Right lobe of liver (tissue), 6 donors: Measurements from ENCODE around the gene POR. TPM values are rescaled to one million over a fixed set of nuclear protein-coding genes. Genes with fewer than 3 reads are reported as not detected.
A peak's percentile ranks its signal among the peaks of the same experiment; 100 is the strongest.

Experiments
- ATAC-seq, 4 donors: fragments of 200-7000 bp; cut with Tn5 transposase; one replicate each; pipeline ENCODE4 v1.9.1; 2020; ENCODE audit warnings: mild to moderate bottlenecking in 4 of 4, moderate library complexity in 4 of 4
- DNase-seq, 3 donors: peaks; one replicate each; pipeline ENCODE4 v3.0.0-alpha.2; 2020
- H3K27ac ChIP-seq, 3 donors: fragments of 200-600 bp; one replicate each; pipeline ENCODE4 v1.8.0; 2022
- H3K27me3 ChIP-seq, 2 donors: fragments of 200-600 bp; one replicate each; pipeline ENCODE4 v1.8.0; 2022
- H3K36me3 ChIP-seq, 4 donors: fragments of 200-600 bp; sonication (generic) in 1 of 4; one replicate each; pipeline versions ENCODE4 v1.5.1 to v1.8.0; 2017 to 2022; ENCODE audit warnings: control low read depth in 1 of 4
- H3K4me1 ChIP-seq, 4 donors: fragments of 200-600 bp; sonication (generic) in 1 of 4; one replicate each; pipeline versions ENCODE4 v1.5.1 to v1.8.0; 2017 to 2022; ENCODE audit warnings: control low read depth in 1 of 4
- H3K4me3 ChIP-seq, 3 donors: fragments of 200-600 bp; one replicate each; pipeline ENCODE4 v1.8.0; 2022
- H3K9me3 ChIP-seq, 4 donors: fragments of 200-600 bp; sonication (generic) in 1 of 4; one replicate each; pipeline versions ENCODE4 v1.5.1 to v1.8.0; 2017 to 2022; ENCODE audit warnings: control low read depth in 1 of 4
- POLR2A ChIP-seq: fragments of 450-650 bp; IDR thresholded peaks from one replicate; pipeline ENCODE4 v1.6.1; 2017; ENCODE audit warnings: antibody characterized with exemption, mild to moderate bottlenecking
- WGBS: methylation state at CpG from one replicate; pipeline ENCODE4 v1.1.6; 2018; ENCODE audit warnings: low coverage, low lambda C conversion rate; ENCODE audit not compliant: insufficient coverage; ENCODE audit errors: missing lambda C conversion rate; 5-methylcytosine and 5-hydroxymethylcytosine counted together
- intact Hi-C, 2 donors: fragments of 100-400 bp; cut with DNase I; formaldehyde crosslinking; loops; one replicate each; pipeline versions ENCODE4 v1.11.2 to v1.14.1; 2022
- total RNA-seq, 6 experiments: library from RNA; depleted of rRNA in 2 of 6; stranded (reverse); fragments of >200 nt in 2 of 6; fragmentation: NEBNext Ultra II Directional in 3 of 6; extraction: Animal tissue kit (Norgen Biotek cat#: 25700) in 3 of 6; gene quantifications; one replicate each; pipeline versions ENCODE4 v1.1.0 to v1.2.4, GENCODE V29; 2016 to 2023
- TF ChIP-seq, protein P1 (sequence below), 4 donors: fragments of 200-600 bp in 3 of 4; fragments of 450-650 bp in 1 of 4; IDR thresholded peaks; one replicate each; pipeline versions ENCODE4 v1.5.1 to v1.8.0; 2016 to 2022; ENCODE audit warnings: antibody characterized with exemption in 4 of 4, mild to moderate bottlenecking in 2 of 4
- donor health status: DM: no; HTN: yes; CAD: no.
- donor health status: DM: no; HTN: no; CAD: no.
- donor health status: DM: no; HTN: no; CAD: no.
- donor health status: DM: no; HTN: yes; CAD: no.
- donor health status: DM: no; HTN: yes; CAD: no.

Gene POR
- total RNA-seq, 6 experiments from 2014 or later: 370 to 1,042 (median 725) TPM

- Histone ChIP-seq H3K4me1 (peaks cover 0 to 29% (median 8%) of the 10 kb centered on the region in 4 donors), H3K36me3 (peaks cover 0 to 3% (median 0%) of the 10 kb centered on the region in 4 donors), H3K27me3 (no peaks in the 10 kb centered on the region), H3K9me3 (no peaks in the 10 kb centered on the region), H3K27ac (peak within 1 kb of the TSS; percentile 84 to 99 (median 97)), H3K4me3 (peak within 1 kb of the TSS; percentile 63 to 88 (median 81))
- peak; percentile 86 to 92 (median 86) for ATAC-seq
- TF ChIP-seq, protein P1, sequence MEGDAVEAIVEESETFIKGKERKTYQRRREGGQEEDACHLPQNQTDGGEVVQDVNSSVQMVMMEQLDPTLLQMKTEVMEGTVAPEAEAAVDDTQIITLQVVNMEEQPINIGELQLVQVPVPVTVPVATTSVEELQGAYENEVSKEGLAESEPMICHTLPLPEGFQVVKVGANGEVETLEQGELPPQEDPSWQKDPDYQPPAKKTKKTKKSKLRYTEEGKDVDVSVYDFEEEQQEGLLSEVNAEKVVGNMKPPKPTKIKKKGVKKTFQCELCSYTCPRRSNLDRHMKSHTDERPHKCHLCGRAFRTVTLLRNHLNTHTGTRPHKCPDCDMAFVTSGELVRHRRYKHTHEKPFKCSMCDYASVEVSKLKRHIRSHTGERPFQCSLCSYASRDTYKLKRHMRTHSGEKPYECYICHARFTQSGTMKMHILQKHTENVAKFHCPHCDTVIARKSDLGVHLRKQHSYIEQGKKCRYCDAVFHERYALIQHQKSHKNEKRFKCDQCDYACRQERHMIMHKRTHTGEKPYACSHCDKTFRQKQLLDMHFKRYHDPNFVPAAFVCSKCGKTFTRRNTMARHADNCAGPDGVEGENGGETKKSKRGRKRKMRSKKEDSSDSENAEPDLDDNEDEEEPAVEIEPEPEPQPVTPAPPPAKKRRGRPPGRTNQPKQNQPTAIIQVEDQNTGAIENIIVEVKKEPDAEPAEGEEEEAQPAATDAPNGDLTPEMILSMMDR (IDR thresholded peaks at IDR 0.05): peak; percentile 12 to 35 (median 28)
- peak; percentile 96 for TF ChIP-seq POLR2A
- intact Hi-C loops: no loop called here
- 0% methylated on average over 9 of the region's 51 CpGs for WGBS
- peak; percentile 98 for DNase-seq
Measured at GRCh38 chr7:75994388-75995051, 79.6 kb downstream of the POR start, which contains the start of gene TMEM120A. TSS of gene TMEM120A (minus strand) at chr7:75994595. CDS start at chr7:75994570, 25 bp downstream.

DNA sequence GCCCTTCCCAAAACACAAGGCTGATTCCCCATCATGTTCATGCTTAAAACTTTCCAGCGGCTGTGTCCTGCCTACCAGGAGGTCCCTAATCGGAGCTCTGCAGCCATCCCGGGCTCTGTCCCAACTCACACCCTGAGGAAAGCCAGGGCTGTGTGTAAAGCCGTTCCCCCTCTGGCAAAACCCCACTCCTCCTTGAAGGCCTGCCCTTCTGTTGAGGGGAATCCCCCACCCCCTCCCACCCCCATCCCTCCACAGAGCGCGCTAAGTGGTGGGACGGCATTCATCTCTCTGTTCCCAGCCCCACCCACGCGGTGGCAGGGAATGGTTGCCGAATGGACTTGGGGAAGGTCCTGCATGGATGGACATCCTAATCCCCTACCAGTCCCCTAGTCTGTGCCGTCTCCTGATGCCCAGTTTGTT is 80.1 kb downstream of the POR start:
- Histone ChIP-seq H3K27ac (peak overlapping the region; percentile 26 to 99 (median 97)), H3K4me1 (peaks cover 0 to 24% (median 6%) of the 10 kb centered on the region in 4 donors), H3K36me3 (peaks cover 0 to 3% (median 0%) of the 10 kb centered on the region in 4 donors), H3K4me3 (peak overlapping the region; percentile 63 to 88 (median 81)), H3K27me3 (no peaks in the 10 kb centered on the region), H3K9me3 (no peaks in the 10 kb centered on the region)
- TF ChIP-seq, protein P1 (IDR thresholded peaks at IDR 0.05): no peak
- no peak for TF ChIP-seq POLR2A
- no peak for DNase-seq
- peak in 1 of 4 donors; percentile 0 for ATAC-seq
- intact Hi-C loops: no loop called here
- 57% methylated on average over 8 of the region's 11 CpGs for WGBS

DNA sequence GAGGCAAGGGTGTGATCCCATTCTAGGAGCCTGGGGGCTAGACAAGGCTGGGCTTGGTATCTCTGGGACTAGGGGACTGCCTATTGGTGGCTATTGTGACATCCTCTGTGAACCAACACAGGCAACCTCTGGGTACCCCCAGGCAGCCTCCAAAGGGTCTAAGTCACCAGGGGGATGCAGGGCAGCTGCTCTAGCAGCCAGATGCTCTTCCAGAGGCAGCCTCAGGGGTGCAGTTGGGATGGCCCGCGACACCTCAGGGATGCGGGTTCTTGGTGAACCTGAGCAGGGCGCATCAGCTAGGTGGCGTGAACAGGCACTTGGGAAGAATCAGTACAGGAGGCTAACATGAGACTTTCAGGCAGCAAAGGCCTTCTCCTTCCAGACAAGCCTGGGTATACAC is 81.0 kb downstream of the POR start:
- no peak for TF ChIP-seq POLR2A
- TF ChIP-seq, protein P1 (IDR thresholded peaks at IDR 0.05): no peak
- ATAC-seq: no peak
- intact Hi-C loops: no loop called here
- H3K27ac ChIP-seq: peak overlapping the region in 1 of 3 donors; percentile 99
- H3K9me3 ChIP-seq: no peaks in the 10 kb centered on the region
- no peak overlapping the region for H3K4me3 ChIP-seq
- DNase-seq: no peak
- H3K4me1 ChIP-seq: peaks cover 0 to 19% (median 5%) of the 10 kb centered on the region in 4 donors
- no peaks in the 10 kb centered on the region for H3K27me3 ChIP-seq
- peaks cover 0 to 3% (median 0%) of the 10 kb centered on the region in 4 donors for H3K36me3 ChIP-seq
- WGBS: no CpG with 5 or more reads among the region's 5 CpGs

- no peak overlapping the region for H3K27ac ChIP-seq
- H3K27me3 ChIP-seq: no peaks in the 10 kb centered on the region
- DNase-seq (no peak), ATAC-seq (no peak)
- H3K9me3 ChIP-seq: no peaks in the 10 kb centered on the region
- peaks cover 0 to 3% (median 0%) of the 10 kb centered on the region in 4 donors for H3K36me3 ChIP-seq
- H3K4me3 ChIP-seq: no peak overlapping the region
- TF ChIP-seq, protein P1 (IDR thresholded peaks at IDR 0.05): no peak
- no peak for TF ChIP-seq POLR2A
- peaks cover 0 to 19% (median 5%) of the 10 kb centered on the region in 4 donors for H3K4me1 ChIP-seq
- intact Hi-C loops: no loop called here
- 89% methylated on average over 2 of the region's 4 CpGs for WGBS
Measured at GRCh38 chr7:75996476-75996875, 81.5 kb downstream of the POR start.
